Heart right ventricle (tissue), 16 donors: ENCODE results near the gene MTHFSD. TPM values are rescaled to one million over a fixed set of nuclear protein-coding genes. Genes with fewer than 3 reads are reported as not detected.

ENCODE experiments used
- ATAC-seq, 8 donors: fragments of 200-7000 bp; cut with Tn5 transposase; one replicate each; pipeline ENCODE4 v1.9.1; 2020; ENCODE audit warnings: mild to moderate bottlenecking in 8 of 8, moderate library complexity in 8 of 8, moderate number of reproducible peaks in 1 of 8
- DNase-seq, 2 donors: peaks; one replicate each; pipeline ENCODE4 v3.0.0-alpha.2; 2020
- H3K27ac ChIP-seq, 10 donors: fragments of 200-600 bp; sonication (generic) in 2 of 10; one replicate each; pipeline versions ENCODE4 v1.5.0 to v1.8.0; 2020 to 2022; ENCODE audit warnings: mild to moderate bottlenecking in 3 of 10
- H3K27me3 ChIP-seq, 7 donors: fragments of 200-600 bp; one replicate each; pipeline ENCODE4 v1.8.0; 2021 to 2022; ENCODE audit warnings: mild to moderate bottlenecking in 2 of 7
- H3K36me3 ChIP-seq, 9 donors: fragments of 200-600 bp; sonication (generic) in 1 of 9; one replicate each; pipeline versions ENCODE4 v1.5.0 to v1.8.0; 2020 to 2022; ENCODE audit warnings: mild to moderate bottlenecking in 2 of 9
- H3K4me1 ChIP-seq, 9 donors: fragments of 200-600 bp; sonication (generic) in 1 of 9; one replicate each; pipeline versions ENCODE4 v1.5.0 to v1.8.0; 2020 to 2022; ENCODE audit warnings: mild to moderate bottlenecking in 4 of 9
- H3K4me3 ChIP-seq, 10 donors: fragments of 200-600 bp; sonication (generic) in 2 of 10; one replicate each; pipeline versions ENCODE4 v1.5.0 to v1.8.0; 2020 to 2022; ENCODE audit warnings: mild to moderate bottlenecking in 7 of 10, moderate library complexity in 2 of 10
- H3K9me3 ChIP-seq, 11 donors: fragments of 200-600 bp in 10 of 11; sonication (generic) in 2 of 11; one replicate each; pipeline versions ENCODE4 v1.5.0 to v1.8.0; 2013 to 2022; ENCODE audit warnings: mild to moderate bottlenecking in 2 of 11, control low read depth in 1 of 11, moderate library complexity in 1 of 11
- CTCF ChIP-seq, 9 donors: fragments of 200-600 bp; sonication (generic) in 2 of 9; IDR thresholded peaks; one replicate each; pipeline versions ENCODE4 v1.5.0 to v1.8.0; 2021 to 2022; ENCODE audit warnings: antibody characterized with exemption in 9 of 9, mild to moderate bottlenecking in 5 of 9, moderate library complexity in 1 of 9
- WGBS, 2 donors: extraction: QIAGEN DNeasy Blood & Tissue Kit; methylation state at CpG; one replicate each; pipeline ENCODE4 v1.1.7; 2013; ENCODE audit warnings: inconsistent platforms in 1 of 2; 5-methylcytosine and 5-hydroxymethylcytosine counted together
- intact Hi-C, 10 donors: fragments of 100-400 bp; cut with DNase I; formaldehyde crosslinking; loops; one replicate each; pipeline versions ENCODE4 v1.11.1 to v1.14.2; 2022
- polyA plus RNA-seq, 2 donors: library from polyadenylated mRNA; stranded (reverse); fragments of 200-250 nt; gene quantifications; one replicate each; pipeline ENCODE4 v1.2.3, GENCODE V29; 2013
- total RNA-seq, 10 donors: library from RNA; stranded (reverse); fragmentation: NEBNext Ultra II Directional in 3 of 10; extraction: Animal tissue kit (Norgen Biotek cat#: 25700) in 3 of 10; gene quantifications; one replicate each; pipeline versions ENCODE4 v1.2.1 to v1.2.4, GENCODE V29; 2021 to 2023
- donor health status: Arrhythmogenic right ventricular cardiomyopathy.
- donor health status: ischemic (EF 13 %, LVEDD 7.1; RV severe dilation, severe dysfunction).
- donor health status: healthy with polysubstance abuse.
- donor health status: DM: no; HTN: yes; CAD: no.
- donor health status: DM: no; HTN: no; CAD: no.
- donor health status: ischemic (EF 25% LVEDD 6.9; RV normal size, moderate dysfunction).
- donor health status: ischemic (EF 25% LVEDD 5.7; RV mildly dilated, moderate dysfunction).
- donor health status: healthy.
- donor health status: DM: yes; HTN: yes; CAD: no.
- donor health status: Ischemic cardiomyopathy.
- donor health status: ischemic (EF 35%, LVEDD 5.7; RV mildly dilated, moderate dysfunction).
- donor health status: nonischemic (EF 11% LVEDD 7.7; RV severe dilation, severe dysfunction).
- donor health status: DM: yes; HTN: yes; CAD: no.
- donor health status: PGD.
- donor health status: ischemic (EF 29% LVEDD 5.4; RV normal size, mild dysfunction).
- donor health status: nonischemic (EF 23%, LVEDD 6.1; RV moderate dilation, normal function).

MTHFSD gene
- total and polyA plus RNA-seq, 12 donors = 5.1 to 13.1 (median 11.3) TPM

GRCh38 chr16:86508947-86509758, 45.9 kb downstream of the MTHFSD start:
- intact Hi-C loops = no loop called here
- TF ChIP-seq CTCF (IDR thresholded peaks at IDR 0.05) = peak in 2 of 9 donors; percentile 7 to 10
- H3K4me3 ChIP-seq = peak overlapping the region; percentile 43 to 67 (median 58)
- 0 to 1% methylated on average over 79 of the region's 79 CpGs for WGBS, 2 donors
- DNase-seq (peak; percentile 42 to 63), ATAC-seq (peak; percentile 43 to 68 (median 64))
- peaks cover 10 to 59% (median 37%) of the 10 kb centered on the region in 9 donors for H3K4me1 ChIP-seq
- H3K27ac ChIP-seq = peak overlapping the region in 9 of 10 donors; percentile 4 to 74 (median 60)
- H3K9me3 ChIP-seq = no peaks in the 10 kb centered on the region
- peaks cover 74 to 100% (median 98%) of the 10 kb centered on the region in 7 donors for H3K27me3 ChIP-seq
- no peaks in the 10 kb centered on the region for H3K36me3 ChIP-seq

DNA sequence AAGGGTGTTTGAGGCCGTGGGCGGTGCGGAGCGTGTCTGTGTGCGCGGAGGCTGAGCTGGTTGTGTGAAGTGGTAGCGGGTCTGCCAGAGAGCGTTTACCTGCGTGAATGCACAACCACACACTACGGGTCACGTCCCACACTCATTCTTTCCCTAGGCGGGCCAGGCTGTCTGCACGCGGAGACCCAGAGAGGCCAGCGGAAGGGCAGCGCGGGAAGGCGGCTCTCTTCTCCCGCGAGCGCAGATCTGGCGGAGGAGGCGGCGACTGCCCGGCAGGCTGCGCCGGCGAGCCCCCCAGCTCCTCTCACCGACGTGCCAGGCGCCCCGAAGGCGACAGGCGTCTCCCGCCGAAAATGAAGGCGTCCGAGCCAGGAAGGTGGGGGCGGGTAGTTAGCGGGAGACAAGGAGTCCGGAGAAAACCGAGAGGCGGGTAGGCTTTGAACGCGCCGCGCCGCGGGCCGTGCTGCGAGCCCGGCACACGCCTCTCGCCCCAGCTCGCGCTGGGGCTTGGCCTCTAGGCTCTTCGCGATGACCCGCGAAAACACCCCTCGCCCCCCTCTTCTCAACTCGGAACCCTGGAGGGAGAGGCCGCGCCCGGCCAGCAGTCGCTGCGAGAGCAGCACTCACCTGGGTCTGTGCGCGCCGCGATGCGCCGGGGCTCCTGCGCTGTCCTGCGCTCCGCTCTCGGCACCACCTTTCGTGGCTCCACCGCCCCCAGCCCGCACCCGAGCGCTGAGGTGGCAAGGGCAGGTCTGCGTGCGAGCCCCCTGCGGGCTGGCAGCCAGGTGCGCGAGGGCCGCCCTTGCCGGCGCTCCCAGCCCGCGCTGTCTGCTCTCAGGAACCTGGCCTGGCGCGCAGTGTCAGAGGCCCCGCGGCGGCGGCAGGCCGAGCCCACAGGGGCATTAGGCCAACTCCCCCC, 46.7 kb downstream of the MTHFSD start:
- Histone ChIP-seq H3K4me1 (peaks cover 10 to 59% (median 37%) of the 10 kb centered on the region in 9 donors), H3K27ac (no peak overlapping the region), H3K4me3 (peak overlapping the region; percentile 43 to 67 (median 58)), H3K36me3 (no peaks in the 10 kb centered on the region), H3K9me3 (no peaks in the 10 kb centered on the region), H3K27me3 (peaks cover 74 to 100% (median 98%) of the 10 kb centered on the region in 7 donors)
- ATAC-seq (no peak), DNase-seq (no peak)
- 1 to 2% methylated on average over 91 to 99 of the region's 99 CpGs for WGBS, 2 donors
- intact Hi-C loops = no loop called here
- no peak for TF ChIP-seq CTCF (IDR thresholded peaks at IDR 0.05)

DNA sequence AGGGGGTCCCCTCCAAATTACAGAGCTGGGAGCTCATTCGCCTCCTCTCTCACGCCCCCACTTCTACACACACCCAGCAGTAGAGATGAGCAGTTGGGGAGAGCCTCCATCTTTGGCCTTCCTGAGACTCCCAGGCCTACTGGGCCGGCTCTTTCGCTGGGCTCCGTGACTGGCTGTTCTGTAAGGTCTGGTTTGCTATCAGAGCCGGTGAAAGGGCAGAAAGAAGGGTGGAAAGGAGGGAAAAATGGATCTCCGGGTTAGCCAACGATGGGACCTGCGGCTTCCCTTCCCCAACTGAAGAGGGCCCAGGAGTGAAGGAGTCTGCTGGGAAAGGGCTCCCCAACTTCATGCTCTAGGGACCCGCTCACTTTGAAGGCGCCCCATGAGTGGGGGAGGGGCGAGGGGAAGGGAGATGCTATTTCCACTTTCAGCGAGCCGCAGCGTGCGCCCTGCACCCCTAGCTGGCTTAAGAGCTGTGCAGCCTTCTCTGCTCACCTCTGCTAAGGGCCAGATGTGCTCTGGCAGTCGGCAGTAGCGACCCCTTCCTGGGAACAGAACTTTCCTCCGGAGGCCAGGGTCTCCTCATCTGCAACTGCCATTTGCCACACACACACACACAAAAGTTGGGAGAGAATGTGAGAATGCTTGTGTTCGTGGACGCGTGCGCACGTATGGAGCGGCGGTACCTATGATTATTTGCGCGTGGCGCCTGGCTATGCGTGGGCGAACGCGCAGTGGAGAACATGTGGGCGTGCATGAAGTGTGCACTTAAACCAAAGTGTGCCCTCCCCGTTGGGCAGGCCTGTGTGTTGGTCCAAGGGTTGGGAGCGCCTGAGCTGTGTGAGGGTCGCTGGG, 47.6 kb downstream of the MTHFSD start:
- Histone ChIP-seq H3K27me3 (peaks cover 76 to 100% (median 98%) of the 10 kb centered on the region in 7 donors), H3K4me1 (peaks cover 10 to 59% (median 37%) of the 10 kb centered on the region in 9 donors), H3K27ac (no peak overlapping the region), H3K9me3 (no peaks in the 10 kb centered on the region), H3K36me3 (no peaks in the 10 kb centered on the region), H3K4me3 (peak overlapping the region in 2 of 10 donors; percentile 61 to 65)
- TF ChIP-seq CTCF (IDR thresholded peaks at IDR 0.05) = no peak
- intact Hi-C loops = no loop called here
- 8 to 9% methylated on average over 37 of the region's 37 CpGs for WGBS, 2 donors
- no peak for ATAC-seq
- no peak for DNase-seq
